CD4-positive, CD25-positive, alpha-beta regulatory T cell (primary cell): ENCODE measurements around the gene ARHGEF26. TPM values are rescaled to one million over a fixed set of nuclear protein-coding genes. Genes with fewer than 3 reads are reported as not detected.

ENCODE experiments used
- ATAC-seq, 2 donors: fragments of 150-1000 bp; cut with Tn5 transposase; one replicate each; pipeline ENCODE4 v1.10.0; 2021; ENCODE audit warnings: low read depth in 2 of 2, moderate number of reproducible peaks in 2 of 2, moderate library complexity in 1 of 2
- DNase-seq, 3 donors: peaks; one replicate each; pipeline versions ENCODE4 v3.0.0 to v3.0.0-alpha.2; 2012 to 2022; ENCODE audit warnings: mixed read lengths in 1 of 3
- H3K27ac ChIP-seq: one replicate; pipeline ENCODE4 v1.7.0; 2013; ENCODE audit warnings: mild to moderate bottlenecking, low read length; ENCODE audit not compliant: insufficient read depth, poor library complexity, severe bottlenecking
- H3K27me3 ChIP-seq: one replicate; pipeline ENCODE4 v1.7.0; 2013; ENCODE audit warnings: low read length; ENCODE audit not compliant: control insufficient read depth, insufficient read depth
- H3K36me3 ChIP-seq: one replicate; pipeline ENCODE4 v1.7.0; 2013; ENCODE audit warnings: mild to moderate bottlenecking, low read length, moderate library complexity; ENCODE audit not compliant: control insufficient read depth, insufficient read depth
- H3K4me1 ChIP-seq: 2 replicates; pipeline ENCODE4 v1.7.0; 2013; ENCODE audit warnings: mild to moderate bottlenecking, low read length; ENCODE audit not compliant: insufficient read depth, control insufficient read depth, poor library complexity, severe bottlenecking
- H3K4me3 ChIP-seq: one replicate; pipeline ENCODE4 v1.7.0; 2013; ENCODE audit warnings: low read depth, mild to moderate bottlenecking, low read length, moderate library complexity
- H3K9me3 ChIP-seq, 2 experiments: 1 replicate in 1 of 2; 2 replicates in 1 of 2; pipeline ENCODE4 v1.7.0; 2013; ENCODE audit warnings: low read length in 2 of 2, mild to moderate bottlenecking in 1 of 2, moderate library complexity in 1 of 2; ENCODE audit not compliant: control insufficient read depth in 2 of 2
- H3K27ac Mint-ChIP-seq, 3 donors: one replicate each; pipeline ENCODE4 v1.8.0; 2020 to 2022; ENCODE audit warnings: mild to moderate bottlenecking in 3 of 3, mixed read lengths in 3 of 3, moderate library complexity in 2 of 3
- H3K27me3 Mint-ChIP-seq: one replicate; pipeline ENCODE4 v1.8.0; 2022; ENCODE audit warnings: mild to moderate bottlenecking, mixed read lengths
- H3K36me3 Mint-ChIP-seq: one replicate; pipeline ENCODE4 v1.8.0; 2020; ENCODE audit warnings: mixed read lengths
- H3K4me1 Mint-ChIP-seq, 4 donors: one replicate each; pipeline ENCODE4 v1.8.0; 2020 to 2022; ENCODE audit warnings: mixed read lengths in 4 of 4, mild to moderate bottlenecking in 1 of 4
- H3K4me3 Mint-ChIP-seq, 4 donors: one replicate each; pipeline ENCODE4 v1.8.0; 2020 to 2022; ENCODE audit warnings: mild to moderate bottlenecking in 4 of 4, mixed read lengths in 4 of 4, moderate library complexity in 3 of 4
- H3K9me3 Mint-ChIP-seq, 7 donors: one replicate each; pipeline ENCODE4 v1.8.0; 2020 to 2022; ENCODE audit warnings: mixed read lengths in 7 of 7, mild to moderate bottlenecking in 3 of 7, moderate library complexity in 2 of 7
- polyA plus RNA-seq, 4 donors: library from polyadenylated mRNA; unstranded; fragments of 300-500 nt; fragmentation: Illumina TruSeq; gene quantifications; one replicate each; pipeline ENCODE4 v1.2.3, GENCODE V29; 2021
- total RNA-seq: library from RNA; stranded (reverse); gene quantifications from one replicate; pipeline ENCODE4 v1.2.3, GENCODE V29; 2022

The ARHGEF26 gene
- total and polyA plus RNA-seq, 5 donors from 2014 or later = 0.09 to 0.13 TPM; not detected in 3

- Mint-ChIP-seq H3K4me3 (no peak overlapping the region), H3K27ac (no peak overlapping the region), H3K4me1 (no peaks in the 10 kb centered on the region), H3K27me3 (no peaks in the 10 kb centered on the region), H3K9me3 (peaks cover 0 to 2% (median 0%) of the 10 kb centered on the region in 7 donors), H3K36me3 (no peaks in the 10 kb centered on the region)
- H3K36me3 ChIP-seq = no peaks in the 10 kb centered on the region
- no peaks in the 10 kb centered on the region for H3K4me1 ChIP-seq
- ATAC-seq (no peak), DNase-seq (no peak)
- no peak overlapping the region for H3K27ac ChIP-seq
- H3K27me3 ChIP-seq = peaks cover 2% of the 10 kb centered on the region
- no peak overlapping the region for H3K4me3 ChIP-seq
- no peaks in the 10 kb centered on the region for H3K9me3 ChIP-seq
Observed at GRCh38 chr3:154218728-154219127, 97.5 kb downstream of the ARHGEF26 start.

DNA sequence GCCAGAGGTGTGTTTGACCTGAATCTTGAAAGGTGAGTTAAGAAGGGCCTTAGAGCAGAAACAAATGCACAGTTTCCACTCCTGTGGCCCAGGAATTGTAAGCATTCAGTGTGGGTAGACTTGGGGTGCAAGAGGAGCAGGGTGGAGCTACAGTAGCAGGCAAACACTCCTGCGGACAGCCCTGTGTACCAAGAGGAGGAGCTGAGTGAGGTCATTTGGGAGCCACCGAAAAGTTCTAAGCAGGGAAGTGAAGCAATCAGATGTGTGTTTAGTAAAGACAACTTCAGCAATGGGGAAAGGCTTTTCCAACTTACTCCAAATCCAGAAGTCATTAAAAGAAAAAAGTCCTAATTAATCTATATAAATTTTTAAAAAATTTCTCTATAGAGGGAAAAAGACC lies 99.3 kb downstream of the ARHGEF26 start:
- Mint-ChIP-seq H3K27me3 (peaks cover 5% of the 10 kb centered on the region), H3K36me3 (no peaks in the 10 kb centered on the region), H3K27ac (no peak overlapping the region), H3K4me1 (no peaks in the 10 kb centered on the region), H3K9me3 (peaks cover 0 to 2% (median 0%) of the 10 kb centered on the region in 7 donors), H3K4me3 (no peak overlapping the region)
- Histone ChIP-seq H3K36me3 (no peaks in the 10 kb centered on the region), H3K4me3 (no peak overlapping the region), H3K27ac (no peak overlapping the region), H3K27me3 (no peaks in the 10 kb centered on the region), H3K4me1 (no peaks in the 10 kb centered on the region), H3K9me3 (no peaks in the 10 kb centered on the region)
- ATAC-seq = no peak
- no peak for DNase-seq

GRCh38 chr3:154223519-154223918 lies 102.3 kb downstream of the ARHGEF26 start:
- Mint-ChIP-seq H3K27me3 (peaks cover 5% of the 10 kb centered on the region), H3K27ac (no peak overlapping the region)
- DNase-seq = no peak

DNA sequence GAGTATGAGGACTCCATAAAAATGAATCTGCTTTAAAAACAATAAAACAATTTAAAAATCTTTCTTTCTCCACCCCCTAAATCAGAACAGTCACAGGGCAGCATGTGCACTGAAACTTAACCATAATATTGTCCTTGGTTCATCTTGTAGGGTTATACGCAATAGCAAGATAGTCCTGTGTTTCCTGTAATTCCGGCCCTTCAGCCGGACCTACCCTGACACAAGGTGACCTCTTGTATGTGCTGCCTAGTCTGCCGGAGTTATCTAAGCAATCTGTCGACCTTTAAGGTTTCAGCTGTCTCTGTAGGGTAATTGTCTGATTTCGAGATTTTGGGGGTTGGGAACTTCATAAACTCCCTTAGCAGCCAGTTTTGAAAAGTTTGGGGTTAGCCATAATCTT lies 103.2 kb downstream of the ARHGEF26 start:
- no peaks in the 10 kb centered on the region for H3K4me1 ChIP-seq
- no peaks in the 10 kb centered on the region for H3K36me3 Mint-ChIP-seq
- H3K27me3 Mint-ChIP-seq = peaks cover 5% of the 10 kb centered on the region
- H3K4me3 Mint-ChIP-seq = no peak overlapping the region
- H3K9me3 Mint-ChIP-seq = peaks cover 0 to 2% (median 0%) of the 10 kb centered on the region in 7 donors
- H3K27ac ChIP-seq = no peak overlapping the region
- DNase-seq = no peak
- H3K27me3 ChIP-seq = no peaks in the 10 kb centered on the region
- H3K27ac Mint-ChIP-seq = no peak overlapping the region
- no peaks in the 10 kb centered on the region for H3K9me3 ChIP-seq
- no peak for ATAC-seq
- H3K4me1 Mint-ChIP-seq = no peaks in the 10 kb centered on the region
- no peaks in the 10 kb centered on the region for H3K36me3 ChIP-seq
- no peak overlapping the region for H3K4me3 ChIP-seq

More at GRCh38 chr3:154223519-154223918, 102.3 kb downstream of the ARHGEF26 start:
- Mint-ChIP-seq H3K4me1 (no peaks in the 10 kb centered on the region), H3K36me3 (no peaks in the 10 kb centered on the region), H3K4me3 (no peak overlapping the region), H3K9me3 (peaks cover 0 to 2% (median 0%) of the 10 kb centered on the region in 7 donors)
- Histone ChIP-seq H3K27ac (no peak overlapping the region), H3K9me3 (no peaks in the 10 kb centered on the region), H3K4me3 (no peak overlapping the region), H3K36me3 (no peaks in the 10 kb centered on the region), H3K4me1 (no peaks in the 10 kb centered on the region), H3K27me3 (no peaks in the 10 kb centered on the region)
- no peak for ATAC-seq

DNA sequence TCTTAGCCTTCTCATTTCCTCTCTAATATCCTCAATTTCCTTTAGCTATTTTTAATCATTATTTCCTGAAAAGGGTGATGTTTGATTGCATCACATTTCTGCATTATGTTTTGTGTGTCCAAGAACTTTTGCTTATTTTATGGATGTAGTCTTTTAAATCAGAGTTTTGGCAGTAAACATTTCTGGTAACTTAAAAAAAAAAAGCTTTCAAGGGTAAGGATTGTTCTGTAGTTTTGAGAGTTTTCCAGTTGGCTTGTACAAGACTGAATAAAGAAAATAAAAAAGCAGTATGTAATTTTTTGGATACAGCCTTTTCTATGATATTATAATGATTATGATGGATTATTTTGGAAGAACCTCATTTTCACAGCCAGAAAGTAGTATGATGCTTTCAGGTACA lies 103.7 kb downstream of the ARHGEF26 start:
- DNase-seq (no peak), ATAC-seq (no peak)
- no peaks in the 10 kb centered on the region for H3K36me3 ChIP-seq
- H3K4me3 ChIP-seq = no peak overlapping the region
- no peaks in the 10 kb centered on the region for H3K4me1 ChIP-seq
- Mint-ChIP-seq H3K9me3 (peaks cover 0 to 2% (median 0%) of the 10 kb centered on the region in 7 donors), H3K4me3 (no peak overlapping the region), H3K36me3 (no peaks in the 10 kb centered on the region), H3K4me1 (no peaks in the 10 kb centered on the region), H3K27ac (no peak overlapping the region), H3K27me3 (peaks cover 5% of the 10 kb centered on the region)
- no peak overlapping the region for H3K27ac ChIP-seq
- no peaks in the 10 kb centered on the region for H3K27me3 ChIP-seq
- H3K9me3 ChIP-seq = no peaks in the 10 kb centered on the region

DNA sequence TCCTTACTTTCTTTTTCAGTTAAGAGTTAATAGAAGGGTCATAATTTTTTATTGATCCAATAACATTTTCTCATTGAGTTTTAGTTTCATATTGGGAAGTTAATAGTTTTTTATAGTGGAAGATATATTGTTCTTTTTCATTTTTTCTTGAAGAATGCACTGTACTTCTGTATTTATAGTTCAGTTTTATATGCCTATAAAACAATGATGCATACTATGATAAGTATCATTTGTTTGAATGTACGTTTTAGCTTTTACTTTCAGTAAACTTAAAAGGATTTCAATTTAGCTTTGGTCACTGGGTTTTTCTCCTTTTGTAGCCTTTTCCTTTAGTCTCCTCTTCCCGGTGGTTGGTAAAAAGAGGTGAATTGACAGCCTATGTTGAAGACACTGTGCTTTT lies 104.3 kb downstream of the ARHGEF26 start:
- Histone ChIP-seq H3K27me3 (peaks cover 2% of the 10 kb centered on the region), H3K36me3 (no peaks in the 10 kb centered on the region), H3K9me3 (no peaks in the 10 kb centered on the region), H3K4me3 (no peak overlapping the region), H3K27ac (no peak overlapping the region), H3K4me1 (no peaks in the 10 kb centered on the region)
- Mint-ChIP-seq H3K4me3 (no peak overlapping the region), H3K27ac (no peak overlapping the region), H3K9me3 (no peaks in the 10 kb centered on the region), H3K4me1 (no peaks in the 10 kb centered on the region), H3K27me3 (peaks cover 5% of the 10 kb centered on the region), H3K36me3 (no peaks in the 10 kb centered on the region)
- ATAC-seq (no peak), DNase-seq (no peak)

- Histone ChIP-seq H3K4me1 (no peaks in the 10 kb centered on the region), H3K27ac (no peak overlapping the region), H3K27me3 (peaks cover 2% of the 10 kb centered on the region), H3K9me3 (no peaks in the 10 kb centered on the region), H3K4me3 (no peak overlapping the region), H3K36me3 (no peaks in the 10 kb centered on the region)
- Mint-ChIP-seq H3K36me3 (no peaks in the 10 kb centered on the region), H3K27ac (no peak overlapping the region), H3K4me1 (no peaks in the 10 kb centered on the region), H3K9me3 (no peaks in the 10 kb centered on the region), H3K27me3 (peaks cover 5% of the 10 kb centered on the region), H3K4me3 (no peak overlapping the region)
- no peak for DNase-seq
- ATAC-seq = no peak
Observed at GRCh38 chr3:154227531-154227930, 106.3 kb downstream of the ARHGEF26 start.

- no peak overlapping the region for H3K4me3 Mint-ChIP-seq
- Histone ChIP-seq H3K4me3 (no peak overlapping the region), H3K27me3 (peaks cover 7% of the 10 kb centered on the region), H3K9me3 (no peaks in the 10 kb centered on the region), H3K36me3 (no peaks in the 10 kb centered on the region), H3K27ac (no peak overlapping the region), H3K4me1 (no peaks in the 10 kb centered on the region)
- peaks cover 5% of the 10 kb centered on the region for H3K27me3 Mint-ChIP-seq
- H3K36me3 Mint-ChIP-seq = no peaks in the 10 kb centered on the region
- H3K27ac Mint-ChIP-seq = no peak overlapping the region
- ATAC-seq (no peak), DNase-seq (no peak)
- no peaks in the 10 kb centered on the region for H3K9me3 Mint-ChIP-seq
- H3K4me1 Mint-ChIP-seq = no peaks in the 10 kb centered on the region
Observed at GRCh38 chr3:154228561-154229216, 107.5 kb downstream of the ARHGEF26 start.
